ENCODE measurements around the gene TSC22D4.

- no peak for TF ChIP-seq EZH2 (IDR thresholded peaks at IDR 0.05; ENCODE audit: insufficient read depth, low read length)
- no peak for TF ChIP-seq CTCF (IDR thresholded peaks at IDR 0.05; ENCODE audit: insufficient read depth, low read depth, low read length)
These were observed 55.7 kb downstream of the TSC22D4 start for GRCh38 chr7:100423315-100423714.
